ENCODE data around the gene CCDC178.

DNA sequence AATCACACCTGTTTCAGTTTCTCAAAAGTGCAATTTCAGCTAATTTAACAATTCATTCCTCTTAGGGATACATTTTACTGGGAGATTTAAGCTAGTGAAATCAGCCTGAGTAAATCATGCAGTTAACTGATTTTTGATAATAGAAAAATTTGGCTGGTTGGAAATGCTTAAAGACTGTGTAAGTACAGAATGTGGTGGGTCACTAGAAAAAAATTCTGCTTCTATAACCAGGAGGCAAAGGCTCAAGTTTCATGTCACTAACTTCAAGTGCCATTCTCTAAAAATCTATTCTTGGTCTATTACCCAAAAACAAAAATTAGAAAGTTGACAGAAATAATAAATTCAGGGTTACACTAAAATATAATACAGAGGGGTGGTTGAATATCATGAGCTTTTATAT is 271.3 kb downstream of the CCDC178 start:
- TF ChIP-seq EZH2phosphoT487 (IDR thresholded peaks at IDR 0.05; ENCODE audit: borderline replicate concordance, low read length), result no peak
- TF ChIP-seq, protein P1, sequence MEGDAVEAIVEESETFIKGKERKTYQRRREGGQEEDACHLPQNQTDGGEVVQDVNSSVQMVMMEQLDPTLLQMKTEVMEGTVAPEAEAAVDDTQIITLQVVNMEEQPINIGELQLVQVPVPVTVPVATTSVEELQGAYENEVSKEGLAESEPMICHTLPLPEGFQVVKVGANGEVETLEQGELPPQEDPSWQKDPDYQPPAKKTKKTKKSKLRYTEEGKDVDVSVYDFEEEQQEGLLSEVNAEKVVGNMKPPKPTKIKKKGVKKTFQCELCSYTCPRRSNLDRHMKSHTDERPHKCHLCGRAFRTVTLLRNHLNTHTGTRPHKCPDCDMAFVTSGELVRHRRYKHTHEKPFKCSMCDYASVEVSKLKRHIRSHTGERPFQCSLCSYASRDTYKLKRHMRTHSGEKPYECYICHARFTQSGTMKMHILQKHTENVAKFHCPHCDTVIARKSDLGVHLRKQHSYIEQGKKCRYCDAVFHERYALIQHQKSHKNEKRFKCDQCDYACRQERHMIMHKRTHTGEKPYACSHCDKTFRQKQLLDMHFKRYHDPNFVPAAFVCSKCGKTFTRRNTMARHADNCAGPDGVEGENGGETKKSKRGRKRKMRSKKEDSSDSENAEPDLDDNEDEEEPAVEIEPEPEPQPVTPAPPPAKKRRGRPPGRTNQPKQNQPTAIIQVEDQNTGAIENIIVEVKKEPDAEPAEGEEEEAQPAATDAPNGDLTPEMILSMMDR (IDR thresholded peaks at IDR 0.05; ENCODE audit: low read depth, low read length, poor library complexity, severe bottlenecking), result no peak
